Fibroblast of lung (primary cell): Measurements from ENCODE around the gene DNAJC24.

ENCODE experiments used
- EZH2 ChIP-seq: IDR thresholded peaks from 2 replicates; pipeline ENCODE4 v1.5.1; 2012; ENCODE audit warnings: low read length, control low read depth, mild to moderate bottlenecking; ENCODE audit errors: missing control alignments
- TF ChIP-seq, protein P1 (sequence below), 2 donors: IDR thresholded peaks in 1 of 2; conservative IDR thresholded peaks in 1 of 2; 1 replicate in 1 of 2; 2 replicates in 1 of 2; pipeline ENCODE4 v1.5.1; 2011 to 2012; ENCODE audit warnings: low read length in 2 of 2, control low read depth in 1 of 2, inconsistent platforms in 1 of 2, low read depth in 1 of 2, mild to moderate bottlenecking in 1 of 2

DNA sequence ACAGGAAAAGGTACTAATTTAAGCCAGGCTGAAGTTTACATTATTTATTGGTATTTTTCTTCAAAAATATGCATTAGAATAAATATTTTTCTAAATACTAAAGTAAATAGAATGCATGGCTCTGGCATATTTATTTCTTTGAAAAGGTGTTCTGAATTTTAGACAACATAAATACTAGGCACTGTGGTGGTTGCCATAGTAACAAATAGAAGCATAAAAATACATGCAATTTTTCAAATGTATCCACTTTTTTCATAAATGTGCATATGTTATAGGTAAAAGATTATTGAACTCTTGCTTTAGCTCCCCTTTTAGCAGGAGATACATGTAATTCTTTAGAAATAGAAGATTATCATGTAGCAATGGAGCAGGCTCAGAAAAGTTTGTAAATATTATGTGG lies 18.5 kb upstream of the DNAJC24 start:
- no peak for TF ChIP-seq EZH2
- TF ChIP-seq, protein P1, sequence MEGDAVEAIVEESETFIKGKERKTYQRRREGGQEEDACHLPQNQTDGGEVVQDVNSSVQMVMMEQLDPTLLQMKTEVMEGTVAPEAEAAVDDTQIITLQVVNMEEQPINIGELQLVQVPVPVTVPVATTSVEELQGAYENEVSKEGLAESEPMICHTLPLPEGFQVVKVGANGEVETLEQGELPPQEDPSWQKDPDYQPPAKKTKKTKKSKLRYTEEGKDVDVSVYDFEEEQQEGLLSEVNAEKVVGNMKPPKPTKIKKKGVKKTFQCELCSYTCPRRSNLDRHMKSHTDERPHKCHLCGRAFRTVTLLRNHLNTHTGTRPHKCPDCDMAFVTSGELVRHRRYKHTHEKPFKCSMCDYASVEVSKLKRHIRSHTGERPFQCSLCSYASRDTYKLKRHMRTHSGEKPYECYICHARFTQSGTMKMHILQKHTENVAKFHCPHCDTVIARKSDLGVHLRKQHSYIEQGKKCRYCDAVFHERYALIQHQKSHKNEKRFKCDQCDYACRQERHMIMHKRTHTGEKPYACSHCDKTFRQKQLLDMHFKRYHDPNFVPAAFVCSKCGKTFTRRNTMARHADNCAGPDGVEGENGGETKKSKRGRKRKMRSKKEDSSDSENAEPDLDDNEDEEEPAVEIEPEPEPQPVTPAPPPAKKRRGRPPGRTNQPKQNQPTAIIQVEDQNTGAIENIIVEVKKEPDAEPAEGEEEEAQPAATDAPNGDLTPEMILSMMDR (conservative IDR thresholded peaks at IDR 0.05 in 1 of 2, IDR thresholded peaks at IDR 0.05 in 1 of 2; ENCODE audit: low read depth in 1 of 2, low read length in 2 of 2), result no peak
